ENCODE measurements around the gene LY6G6F. TPM values are rescaled to one million over a fixed set of nuclear protein-coding genes. Genes with fewer than 3 reads are reported as not detected.

Gene LY6G6F
- total RNA-seq, 2 experiments from 2014 or later = not detected

- H3K9me3 ChIP-seq (ENCODE audit: control insufficient read depth in 1 of 2, insufficient read depth in 1 of 2, low read length in 2 of 2) = no peaks in the 10 kb centered on the region
- intact Hi-C loops (cut with DNase I, micrococcal nuclease) = loop anchor here in 1 of 2 experiments (5.0 kb wide), 2 partner anchors 34 to 81 kb away; partner anchors contain the start of genes ABHD16A, HSPA1A and HSPA1L
- DNase-seq = peak; percentile 30 to 82 (median 70)
- H3K27me3 Mint-ChIP-seq = no peaks in the 10 kb centered on the region
- H3K27ac ChIP-seq (ENCODE audit: low read depth in 1 of 2, low read length in 2 of 2) = peak within 1 kb of the TSS; percentile 89 to 90
- peaks cover 29% of the 10 kb centered on the region for H3K36me3 ChIP-seq (ENCODE audit: insufficient read depth, low read length)
- peak within 1 kb of the TSS; percentile 90 for H3K4me3 Mint-ChIP-seq
- CTCF ChIA-PET = interaction anchor here (1.3 to 2.9 kb wide), 4 partner anchors 55 to 94 kb away, joined by 7 to 12 read pairs (median 8); partner anchors contain the start of genes LSM2 and VARS1
- peaks cover 57% of the 10 kb centered on the region for H3K36me3 Mint-ChIP-seq (ENCODE audit: low read depth)
- peak within 1 kb of the TSS; percentile 85 for H3K27ac Mint-ChIP-seq
- peak within 1 kb of the TSS; percentile 75 for H3K4me3 ChIP-seq (ENCODE audit: low read length)
- H3K27me3 ChIP-seq (ENCODE audit: control insufficient read depth in 1 of 2, insufficient read depth in 2 of 2, low read length in 2 of 2) = no peaks in the 10 kb centered on the region
- TF ChIP-seq CTCF (IDR thresholded peaks at IDR 0.05) = no peak
- H3K4me1 Mint-ChIP-seq (ENCODE audit: low read depth) = peaks cover 84% of the 10 kb centered on the region
- no peaks in the 10 kb centered on the region for H3K9me3 Mint-ChIP-seq
- ATAC-seq (ENCODE audit: poor library complexity) = peak; percentile 19
- POLR2A ChIA-PET = interaction anchor here (0.6 to 2.8 kb wide), 12 partner anchors 33 to 1236 kb away, joined by 3 to 15 read pairs (median 4); partner anchors contain the start of genes HSPA1A, HSPA1B, HSPA1L and LSM2
- H3K4me1 ChIP-seq (ENCODE audit: insufficient read depth, low read length) = peaks cover 76% of the 10 kb centered on the region
Measured at GRCh38 chr6:31736021-31736767, 29.5 kb downstream of the LY6G6F start, which contains the start of gene CLIC1. Gene CLIC1 (minus strand): TSS chr6:31736530. CDS start chr6:31736300, 230 bp downstream.

- DNase-seq (peak in 3 of 14 experiments; percentile 7 to 29 (median 24)), ATAC-seq (ENCODE audit: poor library complexity) (no peak)
- H3K36me3 Mint-ChIP-seq (ENCODE audit: low read depth) = peaks cover 50% of the 10 kb centered on the region
- intact Hi-C loops (cut with DNase I, micrococcal nuclease) = loop anchor here in 1 of 2 experiments (5.0 kb wide), 2 partner anchors 35 to 80 kb away; partner anchors contain the start of genes ABHD16A, HSPA1A and HSPA1L
- H3K27me3 Mint-ChIP-seq = no peaks in the 10 kb centered on the region
- peak overlapping the region; percentile 90 for H3K4me3 Mint-ChIP-seq
- no peaks in the 10 kb centered on the region for H3K9me3 Mint-ChIP-seq
- Histone ChIP-seq H3K4me1 (ENCODE audit: insufficient read depth, low read length) (peaks cover 76% of the 10 kb centered on the region), H3K27me3 (ENCODE audit: control insufficient read depth in 1 of 2, insufficient read depth in 2 of 2, low read length in 2 of 2) (no peaks in the 10 kb centered on the region), H3K36me3 (ENCODE audit: insufficient read depth, low read length) (peaks cover 24% of the 10 kb centered on the region), H3K4me3 (ENCODE audit: low read length) (peak overlapping the region; percentile 75), H3K27ac (ENCODE audit: low read depth in 1 of 2, low read length in 2 of 2) (peak overlapping the region; percentile 89 to 90), H3K9me3 (ENCODE audit: control insufficient read depth in 1 of 2, insufficient read depth in 1 of 2, low read length in 2 of 2) (no peaks in the 10 kb centered on the region)
- no peak for TF ChIP-seq CTCF (IDR thresholded peaks at IDR 0.05)
- peaks cover 85% of the 10 kb centered on the region for H3K4me1 Mint-ChIP-seq (ENCODE audit: low read depth)
- ChIA-PET POLR2A (interaction anchor here (0.7 to 2.8 kb wide), 10 partner anchors 33 to 96 kb away, joined by 3 to 15 read pairs (median 5); partner anchors contain the start of genes HSPA1A, HSPA1B, HSPA1L and LSM2), CTCF (interaction anchor here (0.9 to 4.3 kb wide), 6 partner anchors 9 to 93 kb away, joined by 3 to 41 read pairs (median 8); partner anchors contain the start of genes DDAH2, LSM2 and VARS1)
- peak overlapping the region; percentile 85 for H3K27ac Mint-ChIP-seq
Measured at GRCh38 chr6:31736768-31737314, 30.2 kb downstream of the LY6G6F start.

- no peak for ATAC-seq (ENCODE audit: poor library complexity)
- H3K4me1 Mint-ChIP-seq (ENCODE audit: low read depth) = peaks cover 80% of the 10 kb centered on the region
- intact Hi-C loops (cut with DNase I, micrococcal nuclease) = loop anchor here in 1 of 2 experiments (5.0 kb wide), 2 partner anchors 35 to 80 kb away; partner anchors contain the start of genes ABHD16A, HSPA1A and HSPA1L
- peaks cover 44% of the 10 kb centered on the region for H3K36me3 Mint-ChIP-seq (ENCODE audit: low read depth)
- no peaks in the 10 kb centered on the region for H3K27me3 ChIP-seq (ENCODE audit: control insufficient read depth in 1 of 2, insufficient read depth in 2 of 2, low read length in 2 of 2)
- H3K4me3 ChIP-seq (ENCODE audit: low read length) = peak overlapping the region; percentile 28
- peaks cover 17% of the 10 kb centered on the region for H3K36me3 ChIP-seq (ENCODE audit: insufficient read depth, low read length)
- H3K9me3 ChIP-seq (ENCODE audit: control insufficient read depth in 1 of 2, insufficient read depth in 1 of 2, low read length in 2 of 2) = no peaks in the 10 kb centered on the region
- CTCF ChIA-PET = interaction anchor here (0.6 to 4.9 kb wide), 14 partner anchors 10 to 538 kb away, joined by 3 to 41 read pairs (median 6); partner anchors contain the start of genes DDAH2, LSM2, LY6G5C and VARS1
- H3K9me3 Mint-ChIP-seq = no peaks in the 10 kb centered on the region
- no peak for TF ChIP-seq CTCF (IDR thresholded peaks at IDR 0.05)
- H3K4me1 ChIP-seq (ENCODE audit: insufficient read depth, low read length) = peaks cover 73% of the 10 kb centered on the region
- peak overlapping the region; percentile 62 to 76 for H3K27ac ChIP-seq (ENCODE audit: low read depth in 1 of 2, low read length in 2 of 2)
- H3K27ac Mint-ChIP-seq = peak overlapping the region; percentile 85
- POLR2A ChIA-PET = interaction anchor here (0.7 to 2.8 kb wide), 21 partner anchors 8 to 234 kb away, joined by 3 to 21 read pairs (median 5); partner anchors contain the start of genes ABHD16A, BAG6, DDAH2 and DXO
- DNase-seq = peak in 3 of 14 experiments; percentile 31 to 43 (median 35)
- H3K4me3 Mint-ChIP-seq = peak overlapping the region; percentile 90
- no peaks in the 10 kb centered on the region for H3K27me3 Mint-ChIP-seq
Measured at GRCh38 chr6:31737315-31737990, 30.8 kb downstream of the LY6G6F start.

Data from CD4-positive, alpha-beta T cell (primary cell).